Mesodermal cell (in vitro differentiated cells): ENCODE measurements around the gene KCTD11. TPM values are rescaled to one million over a fixed set of nuclear protein-coding genes. Genes with fewer than 3 reads are reported as not detected.
A peak's percentile ranks its signal among the peaks of the same experiment; 100 is the strongest.

Experiments
- H3K27ac ChIP-seq: 2 replicates; pipeline ENCODE4 v1.7.0; 2013; ENCODE audit warnings: mild to moderate bottlenecking, low read depth, low read length, moderate library complexity; ENCODE audit not compliant: severe bottlenecking
- H3K36me3 ChIP-seq: 2 replicates; pipeline ENCODE4 v1.7.1; 2013; ENCODE audit warnings: mild to moderate bottlenecking, low read length, moderate library complexity; ENCODE audit not compliant: control insufficient read depth, insufficient read depth
- H3K4me1 ChIP-seq: one replicate; pipeline ENCODE4 v1.7.1; 2013; ENCODE audit warnings: mild to moderate bottlenecking, low read length; ENCODE audit not compliant: insufficient read depth, control insufficient read depth, poor library complexity, severe bottlenecking
- H3K4me3 ChIP-seq: 2 replicates; pipeline ENCODE4 v1.7.0; 2013; ENCODE audit warnings: low read length, control low read depth, mild to moderate bottlenecking; ENCODE audit not compliant: insufficient read depth, poor library complexity, severe bottlenecking; ENCODE audit errors: extremely low read depth
- H3K9me3 ChIP-seq: 2 replicates; pipeline ENCODE4 v1.7.1; 2013; ENCODE audit warnings: mild to moderate bottlenecking, low read length, moderate library complexity; ENCODE audit not compliant: control insufficient read depth
- WGBS, 2 experiments: methylation state at CpG; one replicate each; pipeline ENCODE4 v1.1.5; 2013; ENCODE audit warnings: missing lambda C conversion rate in 2 of 2; ENCODE audit not compliant: insufficient coverage in 2 of 2; 5-methylcytosine and 5-hydroxymethylcytosine counted together
- polyA plus RNA-seq, 2 experiments: library from polyadenylated mRNA; stranded (reverse); fragments of 50-300 nt; gene quantifications; one replicate each; pipeline ENCODE4 v1.2.3, GENCODE V29; 2013

KCTD11 gene
- 8.3 TPM for polyA plus RNA-seq (2013, experiment 1 of 2)
- polyA plus RNA-seq (2013, experiment 2 of 2), result 7.0 TPM

DNA sequence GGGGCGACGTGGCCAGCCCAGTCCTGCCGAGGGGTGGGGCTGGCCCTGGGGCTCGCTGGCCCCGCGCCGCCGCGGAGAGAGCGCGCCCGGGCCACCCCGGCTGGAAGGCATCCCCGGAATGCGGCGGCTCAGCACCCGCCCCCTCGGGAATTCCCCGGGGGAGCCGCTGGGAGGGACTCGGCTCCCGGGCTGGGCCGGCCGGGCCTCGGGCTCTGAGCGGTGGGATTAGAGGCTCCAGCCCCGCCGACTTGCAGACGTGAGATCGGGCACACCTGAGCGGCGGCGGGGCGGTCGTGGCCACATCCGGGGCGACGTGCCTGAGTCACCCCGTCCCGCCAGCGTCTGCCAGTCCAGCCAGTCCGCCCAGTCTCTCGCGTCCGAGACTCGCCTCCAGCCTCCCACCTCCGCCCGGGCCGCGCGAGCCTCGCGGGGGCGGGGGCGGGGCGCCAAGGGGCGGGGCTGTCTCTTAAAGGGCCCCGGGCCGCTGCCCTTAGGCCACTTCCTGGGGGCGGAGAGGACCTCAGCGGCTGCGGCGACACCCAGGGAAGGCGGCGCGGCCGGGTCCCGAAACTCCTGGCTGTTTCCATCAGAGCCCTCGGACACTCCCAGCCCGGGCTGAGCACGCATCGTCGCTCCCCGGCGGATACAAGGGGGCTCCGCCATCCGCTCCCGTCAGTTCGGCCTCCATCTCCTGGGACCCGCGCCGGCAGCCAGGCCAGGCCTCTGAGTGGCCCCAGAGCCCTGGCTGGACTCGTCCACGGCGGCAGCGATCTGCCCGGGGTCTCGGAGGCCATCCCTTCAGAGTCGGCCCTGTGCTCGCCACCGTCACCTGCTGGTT is at the start of gene KCTD11:
TSS of gene KCTD11 (plus strand) at position 498 of the 838 bp plus-strand sequence.
- H3K9me3 ChIP-seq, result no peaks in the 10 kb centered on the region
- peaks cover 29% of the 10 kb centered on the region for H3K4me1 ChIP-seq
- peak within 1 kb of the TSS; percentile 86 for H3K4me3 ChIP-seq
- no peaks in the 10 kb centered on the region for H3K36me3 ChIP-seq
- 0% methylated on average over 82 to 84 of the region's 91 CpGs for WGBS, 2 experiments
- H3K27ac ChIP-seq, result peak within 1 kb of the TSS; percentile 98

DNA sequence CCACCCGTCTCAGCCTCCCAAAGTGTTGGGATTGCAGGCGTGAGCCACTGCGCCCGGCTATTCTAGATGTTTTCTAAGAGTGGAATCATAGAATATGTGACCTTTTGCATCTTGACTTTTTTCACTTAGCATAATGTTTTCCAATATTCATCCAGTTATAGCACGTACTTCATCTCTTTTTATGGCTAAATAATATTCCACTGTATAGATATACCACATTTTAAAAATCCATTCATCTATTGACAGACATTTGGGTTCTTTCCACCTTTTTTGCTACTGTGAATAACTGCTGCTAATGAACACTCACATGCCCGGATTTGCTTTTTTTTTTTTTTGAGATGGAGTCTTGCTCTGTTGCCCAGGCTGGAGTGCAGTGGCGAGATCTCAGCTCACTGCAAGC is 47.8 kb upstream of the KCTD11 start:
- no peaks in the 10 kb centered on the region for H3K9me3 ChIP-seq
- 89 to 92% methylated on average over 1 to 2 of the region's 7 CpGs for WGBS, 2 experiments
- no peak overlapping the region for H3K27ac ChIP-seq
- H3K4me1 ChIP-seq, result peaks cover under 1% of the 10 kb centered on the region
- H3K36me3 ChIP-seq, result peaks cover 4% of the 10 kb centered on the region
- H3K4me3 ChIP-seq, result no peak overlapping the region

DNA sequence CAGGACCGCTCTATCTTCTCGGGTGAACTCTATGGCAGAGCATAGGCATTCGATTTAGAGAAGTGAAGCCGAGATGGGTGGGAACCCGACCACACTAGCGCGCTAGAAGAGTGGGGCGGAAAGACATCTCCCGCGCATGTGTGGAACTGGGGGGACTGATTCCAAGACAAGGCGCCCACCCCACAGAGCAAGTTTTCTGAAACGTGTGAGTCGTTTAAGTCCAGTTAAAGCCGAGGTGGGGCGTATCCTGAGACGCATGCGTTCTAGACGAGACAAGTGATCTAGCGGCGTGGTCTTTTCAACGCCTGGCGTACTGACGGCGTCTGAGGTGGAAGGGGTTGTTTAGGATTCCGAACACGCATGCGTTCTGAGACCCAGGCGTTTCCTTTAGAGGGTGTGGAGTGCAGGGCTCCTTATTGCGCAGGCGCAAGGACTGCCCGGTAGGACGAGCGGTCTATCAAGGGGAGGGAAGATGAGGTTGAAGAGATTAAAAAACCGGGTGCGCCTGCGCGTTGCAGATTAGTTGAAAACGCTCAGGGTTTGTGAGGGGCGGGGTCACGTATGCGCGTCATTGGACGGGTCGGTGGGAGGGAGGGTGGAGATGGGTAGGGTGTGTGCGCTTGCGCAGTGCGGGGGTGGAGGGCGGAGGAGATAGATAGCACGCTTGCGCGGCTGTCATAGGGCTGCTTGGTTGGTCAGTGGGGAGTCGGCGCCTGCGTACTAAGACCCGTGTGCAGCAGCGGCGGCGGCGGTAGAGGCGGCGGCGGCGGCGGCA is 44.9 kb upstream of the KCTD11 start, which contains the start of gene EIF5A:
TSS of gene EIF5A (plus strand) at position 718 of the 775 bp plus-strand sequence. CDS start 2,008 bp downstream, outside the sequence.
- H3K9me3 ChIP-seq, result no peaks in the 10 kb centered on the region
- peaks cover 10% of the 10 kb centered on the region for H3K4me1 ChIP-seq
- peak within 1 kb of the TSS; percentile 90 for H3K4me3 ChIP-seq
- H3K27ac ChIP-seq, result peak within 1 kb of the TSS; percentile 95
- H3K36me3 ChIP-seq, result peaks cover 32% of the 10 kb centered on the region
- WGBS, 2 experiments, result 1% methylated on average over 52 to 62 of the region's 64 CpGs

DNA sequence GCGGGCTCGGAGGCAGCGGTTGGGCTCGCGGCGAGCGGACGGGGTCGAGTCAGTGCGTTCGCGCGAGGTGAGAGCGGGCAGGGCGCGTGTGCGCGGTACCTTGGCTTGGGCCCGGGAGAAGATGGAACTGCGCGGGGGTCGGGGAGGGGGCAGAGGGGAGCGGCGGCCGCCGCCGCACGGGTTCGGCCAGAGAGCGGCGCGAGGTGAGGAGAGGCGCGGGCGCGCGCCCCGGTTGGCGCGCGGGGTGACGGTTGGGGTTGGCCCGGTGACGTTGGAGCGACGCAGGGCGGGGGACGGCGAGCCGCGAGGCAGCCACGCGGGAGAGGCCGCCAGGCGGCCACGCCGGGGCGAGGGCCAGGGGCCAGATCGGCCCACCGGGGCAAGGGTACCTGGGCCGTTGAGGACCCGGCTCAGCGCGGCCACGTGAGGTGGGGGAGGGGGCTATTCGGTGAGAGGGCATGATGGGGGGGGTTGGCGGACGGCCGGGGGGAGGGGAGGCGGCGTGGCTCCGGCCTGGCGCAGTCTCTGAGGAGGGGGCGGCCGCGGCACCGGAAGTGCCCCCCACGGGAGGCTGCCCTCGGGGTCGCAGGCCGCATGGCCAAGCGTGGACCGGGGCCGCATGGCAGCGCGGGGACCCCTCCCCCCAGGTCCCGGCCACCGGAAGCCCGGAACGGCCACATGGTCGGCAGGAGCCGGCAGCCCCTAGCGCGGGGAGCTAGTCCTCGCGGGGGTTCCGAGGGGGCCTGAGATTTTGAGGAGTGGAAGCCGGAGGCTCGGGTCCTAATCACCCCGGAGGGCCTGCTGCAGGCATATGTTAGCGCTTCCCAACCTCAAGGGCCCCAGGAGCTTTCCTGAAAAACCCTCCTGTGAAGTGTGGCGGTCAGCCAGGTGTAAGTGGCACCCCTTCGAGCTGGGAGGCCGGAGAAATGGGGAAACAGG is 44.0 kb upstream of the KCTD11 start:
- WGBS, 2 experiments, result 1% methylated on average over 36 to 65 of the region's 104 CpGs
- Histone ChIP-seq H3K4me1 (peaks cover 12% of the 10 kb centered on the region), H3K4me3 (peak overlapping the region; percentile 90), H3K9me3 (no peaks in the 10 kb centered on the region), H3K36me3 (peaks cover 40% of the 10 kb centered on the region), H3K27ac (peak overlapping the region; percentile 95)

DNA sequence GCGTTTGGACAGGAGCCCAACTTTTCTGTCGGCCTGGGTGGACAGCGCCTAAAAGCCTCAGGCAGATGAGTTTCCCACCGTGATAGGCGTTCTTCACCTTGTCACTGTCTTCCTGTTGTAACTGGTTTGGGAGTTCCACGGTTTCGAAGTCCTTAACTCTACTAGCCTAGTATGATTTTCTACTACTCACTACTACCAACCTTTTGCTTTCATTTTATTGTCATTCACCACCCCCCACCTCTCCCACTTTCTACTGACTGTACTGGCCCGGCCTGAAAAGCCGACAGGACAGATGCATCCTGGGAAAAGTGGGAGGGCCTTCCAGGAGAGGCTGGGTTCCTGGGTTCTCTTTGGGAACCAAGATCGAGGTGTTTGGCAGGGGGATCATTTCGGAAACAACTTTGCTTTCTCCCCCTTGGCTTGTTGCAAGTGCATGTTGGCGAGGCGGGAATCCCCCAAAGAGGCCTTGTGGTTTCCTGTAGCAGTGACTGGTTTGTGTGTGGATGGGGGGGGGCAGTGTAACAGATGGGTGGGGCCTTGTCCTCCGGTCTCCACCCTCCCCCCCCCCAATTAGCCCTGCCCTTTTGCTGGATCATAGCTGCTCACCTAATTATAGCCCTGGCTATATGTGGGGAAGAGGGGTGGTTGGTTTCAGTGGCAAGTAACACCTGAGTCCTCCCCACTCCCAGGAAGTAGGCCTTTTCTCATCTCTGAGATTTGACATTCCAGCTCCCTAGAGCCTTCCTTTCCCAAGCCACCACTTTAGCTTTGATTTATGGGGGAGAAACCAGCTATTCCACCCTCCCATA is 43.1 kb upstream of the KCTD11 start:
- peak overlapping the region; percentile 95 for H3K27ac ChIP-seq
- 0 to 2% methylated on average over 10 to 11 of the region's 14 CpGs for WGBS, 2 experiments
- no peaks in the 10 kb centered on the region for H3K9me3 ChIP-seq
- H3K4me3 ChIP-seq, result peak overlapping the region; percentile 90
- peaks cover 49% of the 10 kb centered on the region for H3K36me3 ChIP-seq
- peaks cover 19% of the 10 kb centered on the region for H3K4me1 ChIP-seq

DNA sequence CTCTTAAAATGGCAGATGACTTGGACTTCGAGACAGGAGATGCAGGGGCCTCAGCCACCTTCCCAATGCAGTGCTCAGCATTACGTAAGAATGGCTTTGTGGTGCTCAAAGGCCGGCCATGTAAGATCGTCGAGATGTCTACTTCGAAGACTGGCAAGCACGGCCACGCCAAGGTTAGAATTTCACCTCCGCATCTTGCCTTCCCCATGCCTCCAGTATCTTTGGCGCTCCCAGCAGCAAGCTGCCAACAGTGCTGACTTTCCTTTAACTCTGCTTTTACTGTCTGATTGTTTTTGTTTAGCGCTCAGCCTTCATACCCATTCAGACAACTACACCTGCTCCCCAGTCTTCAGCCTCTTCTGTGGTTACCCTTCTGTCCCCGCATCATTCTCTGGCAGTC is 42.3 kb upstream of the KCTD11 start:
- H3K4me3 ChIP-seq, result peak overlapping the region; percentile 90
- peaks cover 26% of the 10 kb centered on the region for H3K4me1 ChIP-seq
- no peaks in the 10 kb centered on the region for H3K9me3 ChIP-seq
- peaks cover 52% of the 10 kb centered on the region for H3K36me3 ChIP-seq
- H3K27ac ChIP-seq, result no peak overlapping the region
- 95 to 97% methylated on average over 10 to 12 of the region's 12 CpGs for WGBS, 2 experiments

DNA sequence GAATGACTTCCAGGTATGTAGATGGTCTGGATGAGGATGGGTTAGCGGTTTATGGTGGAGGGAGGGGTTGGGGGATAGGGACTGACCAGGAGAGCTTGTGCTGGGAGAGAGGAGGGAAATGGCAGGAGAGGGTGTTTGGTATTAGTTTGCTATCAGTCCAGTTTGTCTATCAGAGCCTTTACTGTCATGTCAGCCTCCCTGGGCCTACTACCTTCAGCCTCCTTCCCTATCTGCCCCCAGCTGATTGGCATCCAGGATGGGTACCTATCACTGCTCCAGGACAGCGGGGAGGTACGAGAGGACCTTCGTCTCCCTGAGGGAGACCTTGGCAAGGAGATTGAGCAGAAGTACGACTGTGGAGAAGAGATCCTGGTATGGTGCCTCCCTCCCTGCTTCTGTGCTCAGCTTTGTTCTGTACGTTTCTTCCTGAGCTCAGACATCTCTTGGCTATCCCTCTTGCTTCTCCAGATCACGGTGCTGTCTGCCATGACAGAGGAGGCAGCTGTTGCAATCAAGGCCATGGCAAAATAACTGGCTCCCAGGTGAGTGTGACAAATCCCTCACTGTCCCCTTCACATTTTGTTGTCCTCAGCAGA is 40.8 kb upstream of the KCTD11 start:
- Histone ChIP-seq H3K27ac (no peak overlapping the region), H3K36me3 (peaks cover 60% of the 10 kb centered on the region), H3K4me3 (no peak overlapping the region), H3K9me3 (no peaks in the 10 kb centered on the region), H3K4me1 (peaks cover 34% of the 10 kb centered on the region)
- 91 to 97% methylated on average over 5 to 7 of the region's 7 CpGs for WGBS, 2 experiments

DNA sequence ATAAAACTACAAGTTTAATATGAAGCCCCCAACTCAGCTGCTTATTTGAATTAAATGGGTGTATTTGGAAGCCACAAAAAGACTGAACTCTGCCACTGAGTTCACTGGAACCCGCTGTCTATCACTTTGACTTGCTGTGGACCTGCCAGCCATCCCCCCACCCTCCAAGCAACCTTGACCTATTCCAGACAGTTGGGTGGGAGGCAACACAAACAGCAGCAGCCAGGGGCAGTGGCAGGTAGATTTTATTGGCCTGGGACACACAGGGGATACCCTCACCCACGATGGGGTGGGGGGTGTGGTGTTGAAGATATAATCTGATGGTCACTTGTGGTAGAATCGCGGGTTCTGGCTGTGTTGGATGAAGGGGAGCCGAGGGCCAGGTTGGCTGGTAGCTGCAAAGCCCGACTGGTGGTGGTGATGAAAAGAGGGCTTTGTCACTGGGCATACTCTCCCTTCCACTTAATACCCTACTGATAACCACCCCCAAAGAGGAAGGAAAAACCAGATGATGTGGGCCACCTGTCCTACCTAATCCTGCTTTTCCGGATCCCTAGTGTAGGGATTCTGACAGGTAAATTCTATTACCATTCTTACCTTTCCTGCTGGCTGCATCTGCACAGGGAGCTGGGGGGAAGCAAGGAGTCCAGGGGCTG is 39.4 kb upstream of the KCTD11 start:
- WGBS, 2 experiments, result 88% methylated on average over 1 to 2 of the region's 7 CpGs
- H3K27ac ChIP-seq, result no peak overlapping the region
- H3K4me1 ChIP-seq, result peaks cover 34% of the 10 kb centered on the region
- H3K9me3 ChIP-seq, result no peaks in the 10 kb centered on the region
- no peak overlapping the region for H3K4me3 ChIP-seq
- peaks cover 67% of the 10 kb centered on the region for H3K36me3 ChIP-seq
